Measurements from ENCODE around the gene ANKRD31.

GRCh38 chr5:75279321-75279720 is 42.6 kb upstream of the ANKRD31 start:
- TF ChIP-seq CTCF (IDR thresholded peaks at IDR 0.05) (no peak; the same call in 1 of the 2 replicates), POLR2AphosphoS5 (IDR thresholded peaks at IDR 0.05; ENCODE audit: low read depth, low read length) (no peak)

All from Panc1 (cell line).